GM12892 (cell line): ENCODE data around the gene ARHGAP15.

Experiments
- DNase-seq: peaks from one replicate; pipeline ENCODE4 v3.0.0; 2011; ENCODE audit not compliant: insufficient read length
- FAIRE-seq: peaks from 2 replicates; lab custom pipeline; 2011; peaks lifted over from hg19 to GRCh38; lab: Jason Lieb, UNC
- POLR2A ChIP-seq: IDR thresholded peaks from 2 replicates; pipeline ENCODE4 v1.6.1; 2011; ENCODE audit warnings: low read depth, low read length, control low read depth
- POLR2AphosphoS5 ChIP-seq: IDR thresholded peaks from 2 replicates; pipeline ENCODE4 v1.6.1; 2011; ENCODE audit warnings: low read depth, low read length, control low read depth
- TAF1 ChIP-seq: IDR thresholded peaks from 2 replicates; pipeline ENCODE4 v1.6.1; 2011; ENCODE audit warnings: low read depth, mild to moderate bottlenecking, control low read depth, low read length, borderline replicate concordance

The ARHGAP15 gene

GRCh38 chr2:143787674-143788073 is 658.5 kb downstream of the ARHGAP15 start:
- TF ChIP-seq POLR2AphosphoS5 (no peak), POLR2A (no peak), TAF1 (no peak)
- no peak for FAIRE-seq

GRCh38 chr2:143792602-143793001 is 663.4 kb downstream of the ARHGAP15 start:
- FAIRE-seq, result no peak
- TF ChIP-seq POLR2A (no peak), POLR2AphosphoS5 (no peak), TAF1 (no peak)
- no peak for DNase-seq

More at GRCh38 chr2:143787674-143788073, 658.5 kb downstream of the ARHGAP15 start:
- no peak for DNase-seq

- no peak for FAIRE-seq
- DNase-seq, result no peak
- TF ChIP-seq POLR2A, result no peak
- TF ChIP-seq POLR2AphosphoS5, result no peak
- TF ChIP-seq TAF1, result no peak
These were observed 664.2 kb downstream of the ARHGAP15 start for GRCh38 chr2:143793381-143793780.

GRCh38 chr2:143796051-143796450 is 666.8 kb downstream of the ARHGAP15 start:
- TF ChIP-seq POLR2AphosphoS5, result no peak
- no peak for TF ChIP-seq TAF1
- no peak for TF ChIP-seq POLR2A
- DNase-seq (no peak), FAIRE-seq (no peak)

- TF ChIP-seq POLR2A (no peak), TAF1 (no peak)
- FAIRE-seq, result no peak
- DNase-seq, result no peak
These were observed 672.3 kb downstream of the ARHGAP15 start for GRCh38 chr2:143801561-143801960.

- FAIRE-seq (no peak), DNase-seq (no peak)
- TF ChIP-seq TAF1 (no peak), POLR2A (no peak), POLR2AphosphoS5 (no peak)
These were observed 673.0 kb downstream of the ARHGAP15 start for GRCh38 chr2:143802242-143802641.

- peak; percentile 74 for FAIRE-seq
- DNase-seq, result peak; percentile 24
- no peak for TF ChIP-seq POLR2A
- no peak for TF ChIP-seq POLR2AphosphoS5
- no peak for TF ChIP-seq TAF1
These were observed 673.8 kb downstream of the ARHGAP15 start for GRCh38 chr2:143802871-143803650.

GRCh38 chr2:143803936-143804335 is 674.7 kb downstream of the ARHGAP15 start:
- FAIRE-seq, result no peak
- no peak for DNase-seq
- TF ChIP-seq POLR2A, result no peak
- TF ChIP-seq TAF1, result no peak
- no peak for TF ChIP-seq POLR2AphosphoS5

- FAIRE-seq (no peak), DNase-seq (no peak)
- TF ChIP-seq POLR2AphosphoS5 (no peak), POLR2A (no peak), TAF1 (no peak)
These were observed 676.4 kb downstream of the ARHGAP15 start for GRCh38 chr2:143805666-143806065.

- FAIRE-seq, result no peak
- TF ChIP-seq TAF1 (no peak), POLR2A (no peak), POLR2AphosphoS5 (no peak)
- no peak for DNase-seq
These were observed 678.0 kb downstream of the ARHGAP15 start for GRCh38 chr2:143807192-143807591.

GRCh38 chr2:143807671-143808070 is 678.5 kb downstream of the ARHGAP15 start:
- DNase-seq, result no peak
- no peak for FAIRE-seq
- TF ChIP-seq TAF1, result no peak
- TF ChIP-seq POLR2A, result no peak
- TF ChIP-seq POLR2AphosphoS5, result no peak

- FAIRE-seq (no peak), DNase-seq (no peak)
- no peak for TF ChIP-seq TAF1
- no peak for TF ChIP-seq POLR2AphosphoS5
- TF ChIP-seq POLR2A, result no peak
These were observed 678.9 kb downstream of the ARHGAP15 start for GRCh38 chr2:143808166-143808565.

- FAIRE-seq (peak; percentile 53), DNase-seq (no peak)
- TF ChIP-seq POLR2AphosphoS5 (no peak), POLR2A (no peak), TAF1 (no peak)
These were observed 685.9 kb downstream of the ARHGAP15 start for GRCh38 chr2:143815082-143815481.
